DMS 273 (cell line): Measurements from ENCODE around the gene TSPAN9.
A peak's percentile ranks its signal among the peaks of the same experiment; 100 is the strongest.
"Not testable (repeated sequence)": the region's sequence is repeated elsewhere in the genome, so short reads cannot be mapped to it uniquely, and the experiment has no call there.

Experiments used
- DNase-seq: peaks from one replicate; lab custom pipeline; 2025; ENCODE audit not compliant: unreplicated experiment; lab: John Stamatoyannopoulos, UW

Gene TSPAN9

DNA sequence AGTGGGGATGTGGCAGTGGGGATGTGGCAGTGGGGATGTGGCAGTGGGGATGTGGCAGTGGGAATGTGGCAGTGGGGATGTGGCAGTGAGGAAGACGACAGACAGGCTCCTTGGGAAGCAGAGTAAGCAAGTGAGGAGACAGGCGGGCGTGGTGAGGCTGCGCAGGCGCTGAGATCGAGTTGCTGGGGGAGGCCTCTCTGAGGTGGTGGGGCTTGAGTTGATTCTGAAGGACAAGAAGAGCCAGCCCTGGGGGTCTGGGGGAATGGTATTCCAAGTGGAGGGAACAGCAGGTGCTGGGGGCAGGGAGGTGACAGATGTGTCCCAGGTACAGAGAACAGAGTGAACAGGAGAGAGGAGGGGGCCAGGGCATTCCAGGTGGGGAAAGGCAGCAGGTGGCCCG, 33.8 kb upstream of the TSPAN9 start:
- DNase-seq: no peak

DNA sequence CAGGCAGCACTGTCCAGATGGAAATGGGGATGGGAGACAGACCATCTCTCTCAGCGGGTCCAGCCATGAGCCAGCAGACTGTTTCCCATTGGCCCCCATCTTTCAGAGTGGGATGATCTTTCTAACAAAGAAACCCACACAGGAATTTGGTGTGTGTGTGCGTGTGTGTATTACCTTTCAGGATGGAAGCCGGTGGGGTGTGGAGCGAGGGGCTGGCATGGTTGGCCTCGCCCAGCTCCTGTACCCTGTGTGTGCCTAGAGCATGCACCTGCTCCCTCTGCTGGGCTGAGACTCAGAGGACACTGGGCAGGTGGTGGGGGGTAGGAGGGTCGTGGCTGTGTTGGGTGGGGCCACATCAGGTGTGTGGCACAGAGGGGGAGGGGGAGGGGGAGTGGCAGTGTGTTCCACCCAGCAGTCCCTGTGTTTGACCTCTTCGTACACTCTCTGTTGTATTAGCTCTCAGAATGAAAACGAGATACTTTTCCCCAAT, 33.0 kb upstream of the TSPAN9 start:
- DNase-seq: no peak

DNA sequence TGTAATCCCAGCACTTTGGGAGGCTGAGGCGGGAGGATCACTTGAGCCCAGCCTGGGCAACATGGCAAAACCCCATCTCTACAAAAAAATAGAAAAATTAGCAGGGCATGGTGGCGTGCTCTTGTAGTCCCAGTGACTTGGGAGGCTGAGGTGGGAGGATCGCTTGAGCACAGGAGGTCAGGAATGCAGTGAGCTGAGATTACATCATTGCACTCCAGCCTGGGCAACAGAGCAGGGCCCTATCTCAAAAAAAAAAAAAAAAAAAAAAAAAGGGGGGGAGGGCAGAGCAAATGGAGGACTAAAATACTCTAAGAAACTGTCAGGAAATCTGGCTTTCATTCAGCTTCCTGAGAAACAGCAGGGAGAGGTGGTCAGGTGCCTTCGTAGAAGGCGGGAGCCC, 31.7 kb upstream of the TSPAN9 start:
- no peak for DNase-seq

DNA sequence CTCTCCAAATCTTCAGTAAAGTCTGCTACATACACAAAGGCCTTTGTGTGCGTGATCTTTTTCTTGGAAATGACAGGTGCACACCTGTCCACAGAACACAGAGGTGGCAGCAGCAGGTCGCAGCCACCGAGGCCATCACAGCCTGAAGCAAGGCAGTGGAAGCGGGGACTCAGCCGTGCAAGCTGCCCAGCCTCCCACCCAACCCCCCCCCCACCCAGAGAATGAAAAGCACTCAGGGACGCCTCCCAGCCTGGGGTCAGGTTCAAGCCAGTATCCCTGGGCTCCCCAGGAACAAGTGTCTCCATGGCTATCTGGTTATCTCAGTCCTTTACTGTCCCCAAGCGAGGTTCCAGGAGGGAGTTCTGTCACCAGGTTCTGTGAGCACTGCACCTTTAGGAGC, 31.2 kb upstream of the TSPAN9 start:
- no peak for DNase-seq

DNA sequence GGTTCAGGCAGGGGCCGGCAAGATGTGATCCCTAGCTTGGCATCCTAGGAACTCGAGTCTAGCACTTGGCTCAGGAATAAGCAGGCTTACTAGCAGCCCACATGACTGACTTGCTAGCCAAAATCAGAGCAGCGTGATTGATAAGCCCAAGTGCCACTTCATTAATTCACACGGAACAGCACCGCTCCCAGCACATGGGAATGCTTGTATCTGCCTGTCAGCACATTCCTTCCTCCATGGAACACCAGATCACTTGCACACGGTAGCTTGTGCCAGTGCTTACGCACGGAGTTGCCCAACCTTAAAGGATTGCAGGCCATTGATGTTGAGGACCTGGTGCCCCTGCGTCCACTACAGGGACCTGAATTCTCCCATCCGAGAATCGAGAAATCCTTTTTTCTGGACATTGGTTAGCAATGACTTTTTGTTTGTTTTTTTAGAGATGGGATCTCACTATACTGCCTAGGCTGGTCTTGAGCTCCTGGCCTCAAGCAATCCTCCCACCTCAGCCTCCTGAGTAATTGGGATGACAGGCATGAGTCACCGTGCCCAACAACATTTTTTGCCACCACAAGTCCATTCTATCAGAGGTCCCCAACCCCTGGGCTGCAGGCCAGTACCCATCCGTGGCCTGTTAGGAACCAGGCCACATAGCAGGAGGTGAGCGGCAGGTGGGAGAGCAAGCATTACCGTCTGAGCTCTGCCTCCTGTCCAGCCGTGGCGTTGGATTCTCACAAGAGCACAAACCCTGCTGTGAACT, 30.6 kb upstream of the TSPAN9 start:
- no peak for DNase-seq

- DNase-seq: no peak
Measured at GRCh38 chr12:3047961-3048360, 29.2 kb upstream of the TSPAN9 start.

- no peak for DNase-seq
Measured at GRCh38 chr12:3048540-3048939, 28.6 kb upstream of the TSPAN9 start.

DNA sequence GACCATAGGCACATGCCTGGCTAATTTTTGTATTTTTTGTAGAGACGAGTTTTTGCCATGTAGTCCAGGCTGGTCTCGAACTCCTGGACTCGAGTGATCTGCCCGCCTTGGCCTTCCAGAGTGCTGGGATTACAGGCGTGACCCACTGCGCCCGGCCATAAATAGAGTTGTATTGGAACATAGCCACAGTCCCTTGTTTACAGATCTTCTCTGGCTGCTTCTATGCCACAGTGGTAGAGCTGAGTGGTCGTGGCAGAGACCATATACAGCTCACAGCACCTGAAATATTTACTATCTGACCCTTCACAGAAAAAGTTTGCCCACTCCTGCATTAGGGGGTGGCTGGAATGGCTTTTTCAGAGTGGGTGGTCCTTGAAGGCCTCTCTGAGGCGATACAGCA, 28.0 kb upstream of the TSPAN9 start:
- no peak for DNase-seq

DNA sequence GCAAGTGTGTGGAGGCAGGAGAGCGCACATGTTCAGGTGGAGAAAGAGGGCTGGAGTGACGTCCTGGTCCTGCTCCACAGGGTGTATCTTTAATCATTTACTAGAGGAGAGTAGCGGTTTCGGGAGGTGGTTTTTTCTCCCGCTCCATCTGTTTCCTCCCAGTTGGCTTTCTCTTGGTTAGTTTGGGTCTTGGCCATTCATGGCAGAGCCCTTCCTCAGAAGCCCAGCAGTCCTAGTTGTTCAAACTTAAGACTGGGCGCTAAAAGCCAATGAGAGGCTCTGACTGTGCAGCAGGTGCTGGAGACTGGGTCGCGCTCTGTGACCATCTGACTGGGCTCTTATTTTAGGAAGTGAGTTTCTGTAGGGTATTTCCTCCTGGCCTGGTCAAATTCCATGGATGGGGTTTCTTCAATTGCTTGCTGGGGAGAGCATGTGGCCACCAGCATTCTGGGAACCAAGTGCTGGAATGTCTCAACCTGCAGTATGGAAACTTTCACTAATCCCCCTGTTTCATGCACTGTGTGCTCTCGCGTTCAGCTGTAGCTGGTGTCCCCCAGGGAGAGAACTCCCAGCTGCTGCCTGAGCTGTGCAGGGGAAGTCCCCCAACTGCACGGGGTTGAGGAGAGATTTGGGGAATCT, 27.4 kb upstream of the TSPAN9 start:
- DNase-seq: peak; percentile 54

DNA sequence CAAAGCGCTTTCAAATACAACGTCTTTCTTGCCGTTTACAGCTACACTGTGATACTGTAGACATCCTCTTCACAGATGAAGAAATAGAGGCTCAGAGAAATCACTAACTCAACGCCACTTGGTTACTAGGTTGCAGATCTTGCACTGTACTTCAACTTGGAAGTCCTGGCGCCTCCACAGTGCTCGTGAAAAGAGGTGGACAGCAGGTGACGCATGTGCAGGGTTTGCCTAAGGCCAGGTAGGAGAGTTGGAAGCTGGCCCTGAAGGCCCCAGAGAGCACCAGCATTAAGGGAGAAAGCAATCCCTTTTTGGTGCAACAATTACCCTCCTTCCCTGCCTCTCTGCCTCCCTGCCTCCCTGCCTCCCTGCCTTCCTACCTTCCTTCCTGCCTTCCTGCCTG, 22.8 kb upstream of the TSPAN9 start:
- DNase-seq: no peak

DNA sequence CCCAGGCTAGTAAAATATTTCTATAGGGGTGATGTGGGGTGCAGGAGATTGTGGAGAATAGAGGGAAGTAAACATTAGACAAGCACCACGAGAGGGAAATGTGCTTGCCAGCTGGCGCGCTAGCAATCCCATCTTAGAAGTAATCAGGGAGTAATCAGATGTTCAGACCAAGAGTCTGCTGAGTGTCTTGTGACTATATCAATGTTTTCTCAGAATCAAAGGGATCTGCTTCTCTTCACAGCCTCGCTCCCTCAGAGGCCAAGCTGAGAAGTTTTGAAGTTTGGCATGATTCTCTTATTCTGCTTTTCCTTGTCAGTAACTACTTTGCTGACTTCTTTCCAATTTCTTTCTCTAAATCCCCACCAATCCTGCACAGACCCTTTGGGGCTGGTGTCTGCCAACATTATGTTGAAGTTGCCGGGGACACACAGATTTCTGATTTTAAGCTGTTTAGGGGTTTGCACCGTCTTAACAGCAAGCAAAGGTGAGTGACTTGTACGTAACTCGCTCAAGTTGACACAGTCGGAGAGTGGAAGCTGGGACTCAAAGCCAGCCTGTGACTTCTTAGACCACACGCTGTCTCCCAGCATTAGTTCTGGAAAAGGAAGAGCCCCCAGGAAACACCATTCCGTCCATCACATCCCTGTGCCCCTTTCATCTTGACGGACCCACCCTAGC, 22.0 kb upstream of the TSPAN9 start:
- DNase-seq: no peak

GRCh38 chr12:3055704-3056467, 21.3 kb upstream of the TSPAN9 start:
- no peak for DNase-seq

DNA sequence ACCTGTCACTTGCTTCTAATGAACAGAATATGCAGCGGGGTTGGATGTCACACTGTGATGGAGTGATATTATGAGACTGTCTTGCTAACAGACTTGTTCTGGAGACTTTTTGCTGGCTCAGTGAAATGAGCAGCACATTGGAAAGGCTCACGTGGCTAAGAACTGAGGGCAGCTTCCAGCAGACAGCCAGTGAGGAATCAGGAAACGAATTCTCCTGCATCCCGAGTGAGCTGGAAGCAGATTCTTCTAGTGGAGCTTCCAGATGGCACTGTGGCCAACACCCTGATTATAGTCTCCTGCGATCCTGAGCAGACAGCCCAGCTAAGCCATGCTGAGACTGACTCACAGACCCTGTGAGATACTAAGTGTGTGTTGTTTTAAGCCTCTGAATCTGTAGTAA, 16.1 kb upstream of the TSPAN9 start:
- peak; percentile 25 for DNase-seq

- no peak for DNase-seq
Measured at GRCh38 chr12:3061501-3062215, 15.5 kb upstream of the TSPAN9 start.

GRCh38 chr12:3065300-3065699, 11.9 kb upstream of the TSPAN9 start:
- DNase-seq: no peak

DNA sequence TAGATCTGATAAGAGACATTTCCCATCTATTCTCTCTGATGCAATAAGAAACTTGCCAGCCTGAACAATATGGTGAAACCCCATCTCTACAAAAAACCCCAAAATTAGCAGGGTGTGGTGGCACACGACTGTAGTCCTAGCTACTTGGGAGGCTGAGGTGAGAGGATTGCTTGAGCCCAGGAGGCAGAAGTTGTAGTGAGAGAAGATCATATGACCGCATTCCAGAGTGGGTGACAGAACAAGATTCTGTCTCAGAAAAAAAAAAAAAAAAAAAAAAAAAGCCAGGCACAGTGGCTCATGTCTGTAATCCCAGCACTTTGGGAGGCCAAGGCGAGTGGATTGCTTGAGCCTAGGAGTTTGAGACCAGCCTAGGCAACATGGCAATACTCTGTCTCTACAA, 11.3 kb upstream of the TSPAN9 start:
- DNase-seq: not testable (repeated sequence)

DNA sequence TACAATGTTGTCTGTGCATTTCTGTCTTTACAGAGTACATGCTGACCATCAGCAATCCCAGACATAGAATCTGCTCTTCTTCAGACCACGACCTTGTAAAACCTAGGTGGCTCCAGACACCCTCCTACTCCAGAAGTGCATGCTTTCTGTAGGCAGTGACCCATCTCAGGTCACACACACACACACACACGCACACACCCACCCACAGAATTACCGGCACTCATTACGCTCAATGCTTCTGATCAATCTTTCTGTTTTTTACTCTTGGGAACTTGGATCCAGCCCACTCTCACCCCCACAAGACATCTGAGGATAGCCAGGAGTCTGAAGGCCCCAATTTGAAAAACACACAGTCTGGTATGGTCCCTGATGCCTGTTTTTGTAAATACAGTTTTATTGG, 7.5 kb upstream of the TSPAN9 start:
- no peak for DNase-seq

DNA sequence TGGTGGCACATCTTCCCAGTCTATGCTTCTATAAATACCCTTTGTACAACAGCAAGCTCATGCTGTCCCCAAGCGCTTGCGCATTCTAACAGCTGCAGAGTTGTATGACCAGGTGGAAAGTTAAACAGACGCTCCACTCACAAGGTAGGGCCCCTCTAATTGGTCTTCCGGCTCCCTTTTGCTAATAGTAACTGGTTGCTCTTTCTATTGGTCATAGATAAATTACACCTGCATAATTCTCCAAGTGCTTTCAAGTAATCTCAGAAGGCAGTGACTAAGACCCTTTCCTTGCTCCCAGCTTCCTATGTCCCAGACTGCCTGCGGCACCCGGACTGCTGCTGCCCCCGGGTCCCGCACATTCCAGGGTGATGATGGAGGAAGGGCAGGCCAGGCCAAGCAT, 6.1 kb upstream of the TSPAN9 start:
- no peak for DNase-seq

DNA sequence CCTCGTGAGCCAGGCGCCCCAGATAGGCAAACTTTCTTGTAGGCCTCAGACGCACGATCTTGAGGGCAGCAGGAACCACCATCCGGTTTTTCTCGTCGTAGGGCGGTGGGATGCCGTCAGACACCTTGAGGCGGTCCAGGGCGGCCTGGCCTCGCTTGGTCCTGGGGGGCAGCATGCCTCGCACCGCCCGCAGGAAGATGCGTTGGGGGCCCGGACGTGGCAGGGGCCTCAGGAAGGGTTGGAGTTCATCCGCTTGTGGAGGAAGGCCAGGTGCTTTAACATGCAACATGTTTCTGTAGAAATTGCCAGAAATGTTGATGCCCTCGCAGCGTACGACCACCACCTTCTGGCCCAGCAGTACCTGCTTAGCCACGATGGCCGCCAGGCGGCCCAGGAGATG, 5.5 kb upstream of the TSPAN9 start:
- no peak for DNase-seq

- DNase-seq: peak; percentile 85
Measured at GRCh38 chr12:3073438-3074250, 3.5 kb upstream of the TSPAN9 start.
